ENCODE data around the gene CYTH4.

DNA sequence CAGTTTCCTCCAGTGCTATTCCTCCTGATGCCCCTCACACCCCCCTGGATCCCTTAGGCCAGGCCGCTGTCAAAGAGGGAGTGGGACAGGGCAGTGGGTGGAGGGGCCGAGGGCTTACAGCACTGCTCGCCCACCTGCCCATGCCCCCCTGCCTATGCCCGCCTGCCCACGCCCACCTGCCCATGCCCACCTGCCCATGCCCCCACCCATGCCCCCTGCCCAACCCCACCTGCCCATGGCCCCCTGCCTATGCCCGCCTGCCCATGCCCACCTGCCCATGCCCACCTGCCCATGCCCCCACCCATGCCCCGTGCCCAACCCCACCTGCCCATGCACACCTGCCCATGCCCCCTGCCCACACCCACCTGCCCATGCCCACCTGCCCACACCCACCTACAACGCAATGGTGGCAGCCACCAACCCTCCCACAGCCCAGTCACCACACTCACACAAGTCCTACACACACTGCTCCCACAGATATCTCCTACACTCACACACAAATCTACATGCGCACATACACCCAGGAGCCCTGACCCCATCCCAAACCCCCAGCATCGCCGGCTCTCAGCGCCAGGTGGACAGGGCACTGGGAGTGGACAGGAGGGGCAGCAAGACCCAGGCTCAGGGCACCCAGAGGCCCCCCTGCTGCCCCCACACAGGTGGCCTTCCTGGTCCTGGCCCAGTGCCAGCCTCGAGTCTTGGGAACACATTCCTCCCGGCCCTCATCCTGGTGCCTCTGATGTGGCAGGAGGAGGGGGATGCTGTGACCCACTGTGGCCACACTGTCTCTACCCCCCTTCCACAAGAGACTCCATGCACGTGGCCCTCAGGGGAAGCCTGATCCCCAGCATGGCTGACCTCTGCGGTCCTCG is 61.8 kb downstream of the CYTH4 start:
- TF ChIP-seq, protein P1, sequence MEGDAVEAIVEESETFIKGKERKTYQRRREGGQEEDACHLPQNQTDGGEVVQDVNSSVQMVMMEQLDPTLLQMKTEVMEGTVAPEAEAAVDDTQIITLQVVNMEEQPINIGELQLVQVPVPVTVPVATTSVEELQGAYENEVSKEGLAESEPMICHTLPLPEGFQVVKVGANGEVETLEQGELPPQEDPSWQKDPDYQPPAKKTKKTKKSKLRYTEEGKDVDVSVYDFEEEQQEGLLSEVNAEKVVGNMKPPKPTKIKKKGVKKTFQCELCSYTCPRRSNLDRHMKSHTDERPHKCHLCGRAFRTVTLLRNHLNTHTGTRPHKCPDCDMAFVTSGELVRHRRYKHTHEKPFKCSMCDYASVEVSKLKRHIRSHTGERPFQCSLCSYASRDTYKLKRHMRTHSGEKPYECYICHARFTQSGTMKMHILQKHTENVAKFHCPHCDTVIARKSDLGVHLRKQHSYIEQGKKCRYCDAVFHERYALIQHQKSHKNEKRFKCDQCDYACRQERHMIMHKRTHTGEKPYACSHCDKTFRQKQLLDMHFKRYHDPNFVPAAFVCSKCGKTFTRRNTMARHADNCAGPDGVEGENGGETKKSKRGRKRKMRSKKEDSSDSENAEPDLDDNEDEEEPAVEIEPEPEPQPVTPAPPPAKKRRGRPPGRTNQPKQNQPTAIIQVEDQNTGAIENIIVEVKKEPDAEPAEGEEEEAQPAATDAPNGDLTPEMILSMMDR (IDR thresholded peaks at IDR 0.05) = no peak
- no peak for TF ChIP-seq POLR2AphosphoS5 (IDR thresholded peaks at IDR 0.05)
- TF ChIP-seq POLR2A (IDR thresholded peaks at IDR 0.05) = no peak
